Karpas-422 (cell line): ENCODE results near the gene CSNK1G3. TPM values are rescaled to one million over a fixed set of nuclear protein-coding genes. Genes with fewer than 3 reads are reported as not detected.
"Not testable (repeated sequence)": the region's sequence is repeated elsewhere in the genome, so short reads cannot be mapped to it uniquely, and the experiment has no call there.

Experiments
- DNase-seq: peaks from one replicate; pipeline ENCODE4 v3.0.0-alpha.2; 2015
- H2AFZ ChIP-seq: fragments of 200-600 bp; sonication (generic); 2 replicates; pipeline ENCODE4 v1.6.1; 2014; ENCODE audit warnings: antibody characterized with exemption, low read length, mixed read lengths
- H3K27ac ChIP-seq: fragments of 200-600 bp; sonication (generic); 2 replicates; pipeline ENCODE4 v1.5.1; 2014; ENCODE audit warnings: mild to moderate bottlenecking, low read length, moderate library complexity
- H3K27me3 ChIP-seq: fragments of 200-600 bp; sonication (generic); 2 replicates; pipeline ENCODE4 v1.6.1; 2014; ENCODE audit warnings: low read length, mixed read lengths
- H3K36me3 ChIP-seq: fragments of 200-600 bp; sonication (generic); 2 replicates; pipeline ENCODE4 v1.6.1; 2014; ENCODE audit warnings: low read length, mixed read lengths; ENCODE audit not compliant: insufficient read depth
- H3K4me1 ChIP-seq: fragments of 200-600 bp; sonication (generic); 2 replicates; pipeline ENCODE4 v1.6.1; 2014; ENCODE audit warnings: mild to moderate bottlenecking, low read length, mixed read lengths
- H3K4me2 ChIP-seq: fragments of 200-600 bp; sonication (generic); 2 replicates; pipeline ENCODE4 v1.6.1; 2014; ENCODE audit warnings: low read length, low read depth, mild to moderate bottlenecking; ENCODE audit not compliant: poor library complexity, severe bottlenecking
- H3K4me3 ChIP-seq: fragments of 200-600 bp; sonication (generic); 2 replicates; pipeline ENCODE4 v1.5.1; 2014; ENCODE audit warnings: mild to moderate bottlenecking, antibody characterized with exemption, low read length, mixed read lengths
- H3K79me2 ChIP-seq: fragments of 200-600 bp; sonication (generic); 2 replicates; pipeline ENCODE4 v1.6.1; 2014; ENCODE audit warnings: mild to moderate bottlenecking, low read length, mixed read lengths
- H3K9ac ChIP-seq: fragments of 200-600 bp; sonication (generic); 2 replicates; pipeline ENCODE4 v1.6.0; 2014; ENCODE audit warnings: low read length
- H3K9me2 ChIP-seq: fragments of 200-600 bp; sonication (generic), shearing (Covaris generic); replicated peaks from 2 replicates; pipeline ENCODE4 v1.6.0; 2014; ENCODE audit warnings: mild to moderate bottlenecking, low read length, moderate library complexity; ENCODE audit not compliant: insufficient read depth
- H3K9me3 ChIP-seq: fragments of 300-700, 200-600 bp; sonication (generic); 2 replicates; pipeline ENCODE4 v1.6.1; 2014; ENCODE audit warnings: low read length, mixed read lengths
- H4K20me1 ChIP-seq: fragments of 200-600 bp; sonication (generic); 2 replicates; pipeline ENCODE4 v1.6.1; 2014; ENCODE audit warnings: mild to moderate bottlenecking, antibody characterized with exemption, low read length, low read depth; ENCODE audit not compliant: insufficient read depth
- total RNA-seq: library from RNA; depleted of rRNA; stranded (reverse); fragments of >200 nt; shearing (Covaris generic); gene quantifications from 2 replicates; pipeline ENCODE4 v1.2.3, GENCODE V29; 2014; ENCODE audit warnings: low replicate concordance

CSNK1G3 gene
- total RNA-seq, 1 experiment from 2014 or later: 27.4 TPM

DNA sequence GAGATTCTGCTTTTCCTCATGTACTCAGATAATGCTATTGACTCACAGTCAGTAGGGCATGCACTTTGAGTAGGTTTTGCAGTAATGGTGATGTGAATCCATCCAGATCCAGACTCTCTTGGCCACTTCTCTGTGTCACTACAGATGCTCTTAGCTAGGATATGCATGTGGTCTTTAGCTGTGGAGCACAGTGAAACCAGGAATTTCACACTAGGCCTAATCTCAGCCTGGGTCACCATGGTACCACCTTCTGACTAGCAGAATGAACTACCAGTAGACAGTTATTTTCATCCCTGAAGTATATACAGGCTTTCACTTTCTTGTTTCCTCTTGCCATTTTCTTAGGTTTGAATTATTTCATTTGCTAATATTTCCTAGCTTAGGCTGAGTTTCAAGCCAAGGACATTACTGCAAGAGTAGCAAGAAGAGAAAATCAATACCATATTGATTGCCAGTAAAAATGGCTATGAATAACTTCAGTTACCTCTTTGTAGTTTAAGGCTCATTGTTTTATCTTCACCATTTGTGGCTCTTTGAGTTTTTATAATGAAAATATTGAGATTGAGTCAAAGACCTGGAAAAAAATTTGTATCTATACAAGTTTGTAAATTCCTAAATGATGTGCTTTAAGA lies 28.4 kb upstream of the CSNK1G3 start:
- Histone ChIP-seq H3K4me2 (no peak overlapping the region), H3K9me2 (no peaks in the 10 kb centered on the region), H3K9ac (no peak overlapping the region), H3K4me1 (no peaks in the 10 kb centered on the region), H4K20me1 (no peaks in the 10 kb centered on the region), H3K27me3 (no peaks in the 10 kb centered on the region), H3K4me3 (no peak overlapping the region), H3K9me3 (no peaks in the 10 kb centered on the region), H3K36me3 (no peaks in the 10 kb centered on the region), H3K27ac (no peak overlapping the region), H2AFZ (no peak overlapping the region), H3K79me2 (no peaks in the 10 kb centered on the region)
- DNase-seq: no peak

DNA sequence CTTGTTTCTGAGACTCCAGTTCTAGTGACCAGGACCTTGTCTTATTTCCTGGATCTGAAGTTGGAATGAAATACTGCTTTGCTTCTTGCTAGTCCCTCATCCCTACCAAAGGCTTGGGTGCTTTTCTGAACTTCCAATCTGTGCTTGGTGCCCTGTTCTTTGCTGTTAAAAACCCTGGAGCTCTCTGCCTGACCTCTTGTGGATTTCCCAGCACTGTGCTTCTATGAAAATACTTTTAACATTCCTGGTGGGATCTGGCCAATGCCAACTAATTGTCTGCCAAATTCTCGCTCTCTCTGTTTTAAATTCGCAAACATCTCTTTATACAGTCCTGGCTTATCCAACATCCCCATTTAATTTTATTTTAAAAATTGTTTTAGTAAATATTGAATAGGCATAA lies 26.7 kb upstream of the CSNK1G3 start:
- no peak overlapping the region for H2AFZ ChIP-seq
- no peaks in the 10 kb centered on the region for H3K9me3 ChIP-seq
- H3K36me3 ChIP-seq: no peaks in the 10 kb centered on the region
- H3K4me2 ChIP-seq: no peak overlapping the region
- DNase-seq: no peak
- H3K9ac ChIP-seq: no peak overlapping the region
- no peaks in the 10 kb centered on the region for H3K4me1 ChIP-seq
- no peaks in the 10 kb centered on the region for H3K9me2 ChIP-seq
- H3K79me2 ChIP-seq: no peaks in the 10 kb centered on the region
- no peaks in the 10 kb centered on the region for H3K27me3 ChIP-seq
- H3K27ac ChIP-seq: no peak overlapping the region
- H3K4me3 ChIP-seq: no peak overlapping the region
- no peaks in the 10 kb centered on the region for H4K20me1 ChIP-seq

DNA sequence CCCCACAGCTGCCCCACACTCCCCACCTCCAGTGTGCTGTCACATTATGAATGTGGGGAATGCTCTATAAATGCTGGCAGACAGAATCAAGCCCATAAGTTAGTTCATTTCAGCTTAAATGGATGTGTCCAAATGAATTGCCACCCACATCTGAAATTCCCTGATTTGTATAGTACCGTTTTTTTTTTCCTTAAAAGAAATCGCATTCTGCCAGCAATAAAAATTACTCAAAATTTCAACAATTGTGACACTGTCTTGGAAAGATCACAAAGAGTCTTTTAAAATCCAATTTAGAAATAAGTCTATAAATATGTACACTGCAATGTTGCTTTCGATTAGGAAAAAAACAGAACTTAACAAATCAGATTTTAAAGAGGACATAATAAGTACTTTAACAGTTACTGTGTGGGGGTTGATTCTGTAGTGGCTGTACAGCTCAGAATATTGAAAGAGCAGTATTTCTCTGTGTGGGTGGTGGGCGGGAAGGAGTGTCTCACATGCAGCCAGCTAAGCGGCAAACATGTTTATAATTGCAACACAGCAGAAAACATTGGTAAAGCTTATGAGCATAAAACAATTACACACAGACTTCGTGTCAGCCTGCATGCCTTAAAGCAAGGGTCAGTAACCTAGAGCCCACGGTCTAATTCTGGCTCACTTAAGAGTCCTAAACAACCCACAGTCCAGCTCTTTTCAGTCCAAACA lies 24.9 kb upstream of the CSNK1G3 start:
- DNase-seq: no peak
- H3K36me3 ChIP-seq: no peaks in the 10 kb centered on the region
- H3K4me3 ChIP-seq: no peak overlapping the region
- H2AFZ ChIP-seq: no peak overlapping the region
- H3K9ac ChIP-seq: no peak overlapping the region
- no peaks in the 10 kb centered on the region for H3K9me2 ChIP-seq
- H3K4me1 ChIP-seq: no peaks in the 10 kb centered on the region
- no peak overlapping the region for H3K4me2 ChIP-seq
- H4K20me1 ChIP-seq: no peaks in the 10 kb centered on the region
- H3K27ac ChIP-seq: no peak overlapping the region
- no peaks in the 10 kb centered on the region for H3K27me3 ChIP-seq
- H3K79me2 ChIP-seq: no peaks in the 10 kb centered on the region
- no peaks in the 10 kb centered on the region for H3K9me3 ChIP-seq

DNA sequence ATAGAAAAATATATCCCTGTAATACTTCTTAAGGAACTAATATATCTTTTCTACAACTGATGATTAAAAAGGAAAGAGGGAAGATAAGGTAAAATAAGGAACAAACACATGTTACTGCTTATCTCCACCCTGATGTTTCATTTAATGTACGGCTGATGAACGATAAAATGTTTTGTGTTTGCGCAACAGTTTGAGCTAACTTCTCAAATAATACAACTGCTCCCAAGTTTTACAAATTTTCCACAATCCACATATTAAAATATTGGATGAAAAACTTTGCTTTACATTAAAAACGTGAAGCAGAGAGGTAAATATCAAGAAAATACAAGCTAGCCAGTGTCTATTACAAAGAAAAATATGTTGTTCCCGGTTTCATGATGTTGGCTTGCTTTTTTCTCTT lies 21.0 kb upstream of the CSNK1G3 start:
- Histone ChIP-seq H3K36me3 (no peaks in the 10 kb centered on the region), H3K27me3 (no peaks in the 10 kb centered on the region), H3K79me2 (no peaks in the 10 kb centered on the region), H4K20me1 (no peaks in the 10 kb centered on the region), H3K27ac (no peak overlapping the region), H3K9me2 (no peaks in the 10 kb centered on the region), H3K9ac (no peak overlapping the region), H3K4me3 (no peak overlapping the region), H2AFZ (no peak overlapping the region), H3K4me2 (no peak overlapping the region), H3K9me3 (no peaks in the 10 kb centered on the region), H3K4me1 (no peaks in the 10 kb centered on the region)
- DNase-seq: no peak

DNA sequence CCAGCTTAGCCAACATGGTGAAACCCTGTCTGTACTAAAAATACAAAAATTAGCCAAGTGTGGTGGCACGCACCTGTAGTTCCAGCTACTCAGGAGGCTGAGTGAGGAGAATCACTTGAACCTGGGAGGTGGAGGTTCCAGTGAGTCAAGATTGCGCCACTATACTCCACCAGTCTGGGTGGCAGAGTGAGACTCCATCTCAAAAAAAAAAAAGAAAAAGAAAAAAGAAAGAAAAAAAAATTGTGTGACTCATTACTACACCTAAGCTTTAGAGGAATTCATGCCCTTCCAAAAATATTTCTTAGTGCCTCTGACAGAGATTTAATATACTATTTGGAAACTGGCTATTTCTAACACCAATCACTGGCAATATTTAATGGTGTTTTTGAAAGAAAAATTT lies 16.8 kb upstream of the CSNK1G3 start:
- H3K79me2 ChIP-seq, DNase-seq, H3K4me2 ChIP-seq, H3K4me3 ChIP-seq, H4K20me1 ChIP-seq, H3K9me3 ChIP-seq, H3K9me2 ChIP-seq, H3K36me3 ChIP-seq, H3K27ac ChIP-seq, H3K27me3 ChIP-seq, H2AFZ ChIP-seq, H3K9ac ChIP-seq, H3K4me1 ChIP-seq: not testable (repeated sequence)

DNA sequence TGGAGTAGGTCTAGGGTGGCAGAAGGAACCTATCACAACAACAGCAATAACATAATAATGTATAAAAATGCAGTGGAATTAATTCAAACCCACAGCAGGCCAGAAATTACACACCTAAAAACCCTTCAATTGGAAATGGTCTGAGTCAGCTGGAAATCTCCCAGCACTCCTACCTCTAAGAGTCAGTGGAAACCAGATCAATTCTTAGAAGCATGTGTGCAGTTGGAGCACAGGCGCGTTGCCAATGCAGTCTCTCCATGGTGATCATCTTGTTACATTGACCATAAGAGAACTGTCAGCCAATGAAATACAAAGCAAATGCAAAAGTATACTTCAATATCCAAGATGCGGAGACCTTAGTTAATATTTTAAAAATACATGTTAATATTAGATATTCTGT lies 15.1 kb upstream of the CSNK1G3 start:
- no peaks in the 10 kb centered on the region for H3K27me3 ChIP-seq
- H3K9me2 ChIP-seq: no peaks in the 10 kb centered on the region
- H3K9ac ChIP-seq: no peak overlapping the region
- H3K4me2 ChIP-seq: no peak overlapping the region
- no peak overlapping the region for H2AFZ ChIP-seq
- H4K20me1 ChIP-seq: no peaks in the 10 kb centered on the region
- H3K9me3 ChIP-seq: no peaks in the 10 kb centered on the region
- no peak overlapping the region for H3K4me3 ChIP-seq
- no peak for DNase-seq
- no peaks in the 10 kb centered on the region for H3K4me1 ChIP-seq
- H3K27ac ChIP-seq: no peak overlapping the region
- H3K79me2 ChIP-seq: no peaks in the 10 kb centered on the region
- H3K36me3 ChIP-seq: no peaks in the 10 kb centered on the region

DNA sequence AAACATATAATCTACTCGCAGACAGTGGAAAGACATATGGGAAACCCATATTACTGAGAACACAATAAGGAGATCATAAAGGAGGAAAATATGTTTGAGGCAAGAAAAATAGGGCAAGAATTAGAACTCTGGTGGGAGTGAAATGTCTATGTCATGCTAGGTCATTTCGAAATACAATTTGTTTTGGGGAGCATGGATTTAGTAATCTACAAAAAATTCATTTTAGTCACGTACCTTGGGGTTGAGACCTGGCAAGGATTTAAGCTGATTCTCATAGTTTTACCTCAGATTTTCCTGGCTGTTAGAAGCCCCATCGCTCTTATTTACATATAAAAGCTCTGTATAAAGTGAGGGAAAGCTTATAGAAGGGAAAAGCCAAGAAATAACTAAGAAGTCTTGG lies 11.5 kb upstream of the CSNK1G3 start:
- Histone ChIP-seq H3K4me1 (no peaks in the 10 kb centered on the region), H3K9ac (no peak overlapping the region), H3K79me2 (no peaks in the 10 kb centered on the region), H3K36me3 (no peaks in the 10 kb centered on the region), H3K27ac (no peak overlapping the region), H4K20me1 (no peaks in the 10 kb centered on the region), H3K9me3 (no peaks in the 10 kb centered on the region), H3K9me2 (no peaks in the 10 kb centered on the region), H3K4me3 (no peak overlapping the region), H3K4me2 (no peak overlapping the region), H3K27me3 (no peaks in the 10 kb centered on the region), H2AFZ (no peak overlapping the region)
- DNase-seq: no peak

DNA sequence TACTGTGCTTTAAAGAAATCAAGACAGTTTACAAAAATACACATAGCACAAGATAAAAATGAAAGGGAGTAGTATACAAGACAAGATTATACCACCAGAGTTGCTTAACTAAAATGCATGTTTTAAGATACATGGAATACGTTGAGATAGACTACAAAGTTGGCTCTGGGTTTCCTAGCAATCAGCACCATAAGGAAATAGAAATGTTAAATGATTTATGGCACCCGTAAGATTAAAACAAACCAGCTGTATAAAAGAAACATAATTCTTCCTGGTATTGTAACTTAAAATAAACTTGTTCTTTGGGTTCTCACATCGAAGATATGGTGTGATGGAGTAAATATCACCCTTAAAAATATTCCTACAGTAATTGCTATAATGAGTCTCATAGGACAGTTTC lies 9.9 kb upstream of the CSNK1G3 start:
- no peak for DNase-seq
- no peak overlapping the region for H3K4me3 ChIP-seq
- no peaks in the 10 kb centered on the region for H3K9me3 ChIP-seq
- no peak overlapping the region for H3K9ac ChIP-seq
- H3K4me1 ChIP-seq: no peaks in the 10 kb centered on the region
- no peak overlapping the region for H2AFZ ChIP-seq
- no peaks in the 10 kb centered on the region for H3K79me2 ChIP-seq
- H3K27me3 ChIP-seq: no peaks in the 10 kb centered on the region
- H3K36me3 ChIP-seq: no peaks in the 10 kb centered on the region
- H3K4me2 ChIP-seq: no peak overlapping the region
- H4K20me1 ChIP-seq: no peaks in the 10 kb centered on the region
- no peaks in the 10 kb centered on the region for H3K9me2 ChIP-seq
- no peak overlapping the region for H3K27ac ChIP-seq
